IMR-90 (cell line): ENCODE measurements around the gene PPP1R16B.

Experiments used
- BHLHE40 ChIP-seq: fragments of 150-350 bp; IDR thresholded peaks from 2 replicates; pipeline ENCODE4 v1.6.1; 2016; ENCODE audit warnings: mild to moderate bottlenecking, low read depth, low read length
- CHD1 ChIP-seq: IDR thresholded peaks from 2 replicates; pipeline ENCODE4 v1.6.1; 2012; ENCODE audit warnings: low read depth, low read length, improper control_type of control experiment
- CTCF ChIP-seq: conservative IDR thresholded peaks from 2 replicates; pipeline ENCODE4 v1.5.1; 2012; ENCODE audit warnings: mild to moderate bottlenecking, low read depth, low read length, improper control_type of control experiment
- POLR2A ChIP-seq: IDR thresholded peaks from 2 replicates; pipeline ENCODE4 v1.6.1; 2012; ENCODE audit warnings: mild to moderate bottlenecking, low read depth, low read length
- RAD21 ChIP-seq: IDR thresholded peaks from 2 replicates; pipeline ENCODE4 v1.6.1; 2012; ENCODE audit warnings: low read length, improper control_type of control experiment

- TF ChIP-seq CTCF (no peak), RAD21 (no peak), POLR2A (no peak), CHD1 (no peak), BHLHE40 (no peak)
These were observed 102.6 kb downstream of the PPP1R16B start for GRCh38 chr20:38907918-38908677.
